Left ventricle myocardium superior (tissue), 1 donor: Measurements from ENCODE around the gene MARVELD1. TPM values are rescaled to one million over a fixed set of nuclear protein-coding genes. Genes with fewer than 3 reads are reported as not detected.

Source experiments
- ATAC-seq: fragments of 200-7000 bp; cut with Tn5 transposase; one replicate; pipeline ENCODE4 v1.9.1; 2020; ENCODE audit warnings: mild to moderate bottlenecking, moderate library complexity
- DNase-seq: peaks from one replicate; pipeline ENCODE4 v3.0.0-alpha.2; 2020
- intact Hi-C: fragments of 100-400 bp; cut with micrococcal nuclease; formaldehyde crosslinking; loops from one replicate; pipeline ENCODE4 v1.11.0; 2022
- total RNA-seq: library from RNA; stranded (reverse); fragmentation: NEBNext Ultra II Directional; extraction: Animal tissue kit (Norgen Biotek cat#: 25700); gene quantifications from one replicate; pipeline ENCODE4 v1.2.1, GENCODE V29; 2021
- donor health status: DM: no; HTN: yes; CAD: no; lungs with severe emphysema.

Gene MARVELD1
- total RNA-seq, 1 donor from 2014 or later: 7.1 TPM

- intact Hi-C loops: loop anchor here (10.0 kb wide), 1 partner anchor 280 kb away; no protein-coding TSS in a partner anchor
- ATAC-seq (no peak), DNase-seq (no peak)
Observed at GRCh38 chr10:97765201-97765600, 51.7 kb downstream of the MARVELD1 start.

GRCh38 chr10:97766106-97766810 is 52.7 kb downstream of the MARVELD1 start:
- DNase-seq (no peak), ATAC-seq (no peak)
- intact Hi-C loops: loop anchor here (10.0 kb wide), 1 partner anchor 279 kb away; no protein-coding TSS in a partner anchor

- intact Hi-C loops: loop anchor here (10.0 kb wide), 1 partner anchor 278 kb away; no protein-coding TSS in a partner anchor
- DNase-seq (no peak), ATAC-seq (no peak)
Observed at GRCh38 chr10:97766996-97767924, 53.7 kb downstream of the MARVELD1 start.

Other genes with a start within 250 kb of the MARVELD1 start
- 38.4 TPM for gene MMS19, start 215.3 kb upstream of the MARVELD1 start, total RNA-seq
- gene UBTD1, start 214.8 kb upstream of the MARVELD1 start, total RNA-seq: 28.1 TPM
- 318 TPM for gene ANKRD2, start 141.0 kb upstream of the MARVELD1 start, total RNA-seq
- 11.9 TPM for gene HOGA1, start 129.3 kb upstream of the MARVELD1 start, total RNA-seq
- gene C10orf62, start 124.0 kb upstream of the MARVELD1 start, total RNA-seq: 0.35 TPM
- 8.7 TPM for gene MORN4, start 80.2 kb upstream of the MARVELD1 start, total RNA-seq
- 10.2 TPM for gene PI4K2A, start 73.1 kb upstream of the MARVELD1 start, total RNA-seq
- gene AVPI1, start 26.5 kb upstream of the MARVELD1 start, total RNA-seq: 8.9 TPM
- 13.7 TPM for gene ZFYVE27, start 23.4 kb downstream of the MARVELD1 start, total RNA-seq
- gene SFRP5, start 58.3 kb downstream of the MARVELD1 start, total RNA-seq: 1.3 TPM
- gene GOLGA7B, start 136.1 kb downstream of the MARVELD1 start, total RNA-seq: not detected